HepG2 (cell line): Measurements from ENCODE around the gene OLFM2. TPM values are rescaled to one million over a fixed set of nuclear protein-coding genes. Genes with fewer than 3 reads are reported as not detected.

Source experiments
- AHDC1 ChIP-seq: sonication (generic); formaldehyde crosslinking; IDR thresholded peaks from 2 replicates; pipeline ENCODE4 v1.5.1; 2020; ENCODE audit warnings: mild to moderate bottlenecking, missing genetic modification reagents, borderline replicate concordance
- CENPT ChIP-seq: sonication (generic); formaldehyde crosslinking; IDR thresholded peaks from 2 replicates; pipeline ENCODE4 v1.8.0; 2022; ENCODE audit warnings: low read depth, mild to moderate bottlenecking, moderate library complexity, missing genetic modification reagents
- KAT2B ChIP-seq: fragments of 150-350 bp; IDR thresholded peaks from 2 replicates; pipeline ENCODE4 v1.6.1; 2014; ENCODE audit warnings: low read depth, low read length, borderline replicate concordance
- MED1 ChIP-seq: sonication (generic); formaldehyde crosslinking; IDR thresholded peaks from 2 replicates; pipeline ENCODE4 v1.4.0; 2020; ENCODE audit warnings: missing genetic modification reagents
- MED13 ChIP-seq: sonication (generic); formaldehyde crosslinking; IDR thresholded peaks from 2 replicates; pipeline ENCODE4 v1.5.0; 2020; ENCODE audit warnings: missing genetic modification reagents
- NFKBIZ ChIP-seq: IDR thresholded peaks from 2 replicates; pipeline ENCODE4 v1.6.1; 2018; ENCODE audit warnings: missing genetic modification reagents, missing compliant biosample characterization
- NFYC ChIP-seq: IDR thresholded peaks from 2 replicates; pipeline ENCODE4 v1.6.1; 2016; ENCODE audit warnings: missing genetic modification reagents, missing compliant biosample characterization
- PAF1 ChIP-seq: IDR thresholded peaks from 2 replicates; pipeline ENCODE4 v1.6.1; 2016; ENCODE audit warnings: missing genetic modification reagents, missing compliant biosample characterization
- PHF21A ChIP-seq: sonication (generic); formaldehyde crosslinking; IDR thresholded peaks from 2 replicates; pipeline ENCODE4 v1.5.0; 2020; ENCODE audit warnings: mild to moderate bottlenecking, missing genetic modification reagents
- RERE ChIP-seq: IDR thresholded peaks from 2 replicates; pipeline ENCODE4 v1.6.1; 2016; ENCODE audit warnings: low read depth, missing genetic modification reagents, missing compliant biosample characterization
- SMARCE1 ChIP-seq: fragments of 450-650 bp; IDR thresholded peaks from 2 replicates; pipeline ENCODE4 v1.6.1; 2017; ENCODE audit warnings: borderline replicate concordance
- ZBTB20 ChIP-seq: sonication (generic); formaldehyde crosslinking; IDR thresholded peaks from 2 replicates; pipeline ENCODE4 v1.8.1; 2023; ENCODE audit warnings: missing genetic modification reagents, low read depth, mild to moderate bottlenecking, borderline replicate concordance
- ZNF501 ChIP-seq: sonication (generic); formaldehyde crosslinking; IDR thresholded peaks from 2 replicates; pipeline ENCODE4 v1.5.1; 2020; ENCODE audit warnings: mild to moderate bottlenecking, moderate library complexity, missing genetic modification reagents
- ZNF766 ChIP-seq: sonication (generic); formaldehyde crosslinking; IDR thresholded peaks from 2 replicates; pipeline ENCODE4 v1.5.0; 2020; ENCODE audit warnings: missing genetic modification reagents, borderline replicate concordance
- ZNF780A ChIP-seq: sonication (generic); formaldehyde crosslinking; IDR thresholded peaks from 2 replicates; pipeline ENCODE4 v1.8.0; 2022; ENCODE audit warnings: mild to moderate bottlenecking, missing genetic modification reagents, moderate library complexity
- ZNF850 ChIP-seq: sonication (generic); formaldehyde crosslinking; conservative IDR thresholded peaks from 2 replicates; pipeline ENCODE4 v1.9.0; 2021; ENCODE audit warnings: mild to moderate bottlenecking, missing genetic modification reagents
- polyA plus RNA-seq, 8 experiments: library from polyadenylated mRNA; depleted of rRNA in 3 of 8; stranded (reverse) in 7 of 8; unstranded in 1 of 8; fragments of >200 nt; fragmentation: Illumina TruSeq in 4 of 8; extraction: Trizol in 4 of 8; gene quantifications; 2 replicates each; pipeline versions ENCODE4 v1.2.1 to v1.2.3, GENCODE V29; 2011 to 2016; ENCODE audit warnings: low read depth in 4 of 8, missing spikeins in 1 of 8, mixed read lengths in 1 of 8; ENCODE audit not compliant: insufficient read depth in 1 of 8
- total RNA-seq, 5 experiments: library from RNA; depleted of rRNA; stranded (reverse); fragments of >200 nt; fragmentation: Illumina TruSeq; extraction: Trizol; gene quantifications; 2 replicates each; pipeline ENCODE4 v1.2.3, GENCODE V29; 2016; ENCODE audit warnings: low read depth in 1 of 5
- TF ChIP-seq, protein P1 (sequence below): sonication (generic); formaldehyde crosslinking; IDR thresholded peaks from 2 replicates; pipeline ENCODE4 v1.5.0; 2020; ENCODE audit warnings: missing genetic modification reagents

OLFM2 gene
- total and polyA plus RNA-seq, 2 of the 13 experiments (the other 11 are each of a cell fraction or from before 2014, with no cell fraction given): 0.20 to 0.51 TPM

GRCh38 chr19:9934132-9934950 is 2.0 kb downstream of the OLFM2 start (continued):
- TF ChIP-seq RERE (CRISPR knock-in tag): no peak
- TF ChIP-seq, protein P1, sequence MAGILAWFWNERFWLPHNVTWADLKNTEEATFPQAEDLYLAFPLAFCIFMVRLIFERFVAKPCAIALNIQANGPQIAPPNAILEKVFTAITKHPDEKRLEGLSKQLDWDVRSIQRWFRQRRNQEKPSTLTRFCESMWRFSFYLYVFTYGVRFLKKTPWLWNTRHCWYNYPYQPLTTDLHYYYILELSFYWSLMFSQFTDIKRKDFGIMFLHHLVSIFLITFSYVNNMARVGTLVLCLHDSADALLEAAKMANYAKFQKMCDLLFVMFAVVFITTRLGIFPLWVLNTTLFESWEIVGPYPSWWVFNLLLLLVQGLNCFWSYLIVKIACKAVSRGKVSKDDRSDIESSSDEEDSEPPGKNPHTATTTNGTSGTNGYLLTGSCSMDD (CRISPR knock-in tag): no peak
- TF ChIP-seq AHDC1: no peak
- TF ChIP-seq NFYC (CRISPR knock-in tag): no peak
- no peak for TF ChIP-seq MED13 (CRISPR knock-in tag)
- TF ChIP-seq PAF1 (CRISPR knock-in tag): no peak
- TF ChIP-seq NFKBIZ: no peak
- 0 out of 2 replicates have a peak, but pooled peaks have one; percentile 31 for TF ChIP-seq ZNF501 (CRISPR knock-in tag)
- no peak for TF ChIP-seq ZNF766
- TF ChIP-seq MED1 (CRISPR knock-in tag): 0 out of 2 replicates have a peak, but pooled peaks have one; percentile 33
- TF ChIP-seq ZBTB20 (CRISPR knock-in tag): no peak
- no peak for TF ChIP-seq KAT2B
- TF ChIP-seq SMARCE1: no peak
- TF ChIP-seq ZNF850 (CRISPR knock-in tag): no peak
- no peak for TF ChIP-seq CENPT (CRISPR knock-in tag)
- TF ChIP-seq PHF21A: no peak
- TF ChIP-seq ZNF780A: no peak
